K562 (cell line): ENCODE results near the gene ATP1A3.

ENCODE experiments used
- CBFB ChIP-seq: sonication (generic); formaldehyde crosslinking; IDR thresholded peaks from 2 replicates; pipeline ENCODE4 v1.4.0; 2020; ENCODE audit warnings: mild to moderate bottlenecking, missing genetic modification reagents
- CREM ChIP-seq: IDR thresholded peaks from 2 replicates; pipeline ENCODE4 v1.6.1; 2014; ENCODE audit warnings: antibody characterized with exemption, low read depth
- CTCF ChIP-seq, 3 experiments: IDR thresholded peaks in 2 of 3; conservative IDR thresholded peaks in 1 of 3; 2 replicates each; pipeline ENCODE4 v1.5.1; 2011 to 2012; ENCODE audit warnings: low read length in 3 of 3, mild to moderate bottlenecking in 3 of 3, control low read depth in 2 of 3, improper control_type of control experiment in 1 of 3, inconsistent platforms in 1 of 3, low read depth in 1 of 3, mixed read lengths in 1 of 3, moderate library complexity in 1 of 3; ENCODE audit not compliant: insufficient read depth in 2 of 3
- E2F1 ChIP-seq: sonication (generic); formaldehyde crosslinking; IDR thresholded peaks from 2 replicates; pipeline ENCODE4 v1.8.1; 2023; ENCODE audit warnings: mild to moderate bottlenecking, missing genetic modification reagents, moderate library complexity
- EWSR1 ChIP-seq: fragments of 450-650 bp; IDR thresholded peaks from 2 replicates; pipeline ENCODE4 v1.6.1; 2018; ENCODE audit warnings: borderline replicate concordance, mild to moderate bottlenecking, low read depth, moderate library complexity; ENCODE audit not compliant: partially characterized antibody
- NFXL1 ChIP-seq: fragments of 450-650 bp; formaldehyde crosslinking; IDR thresholded peaks from 2 replicates; pipeline ENCODE4 v1.4.0; 2021; ENCODE audit warnings: mild to moderate bottlenecking
- PCBP1 ChIP-seq: fragments of 200-400 bp; formaldehyde crosslinking; IDR thresholded peaks from 2 replicates; pipeline ENCODE4 v1.6.1; 2018; ENCODE audit warnings: mild to moderate bottlenecking, low read depth, low read length; ENCODE audit not compliant: poor library complexity, severe bottlenecking
- SMARCA5 ChIP-seq: fragments of 450-650 bp; IDR thresholded peaks from 2 replicates; pipeline ENCODE4 v1.6.1; 2016
- USF2 ChIP-seq: sonication (generic); formaldehyde crosslinking; IDR thresholded peaks from 2 replicates; pipeline ENCODE4 v1.5.0; 2020; ENCODE audit warnings: missing genetic modification reagents
- WHSC1 ChIP-seq: IDR thresholded peaks from one replicate; pipeline ENCODE4 v1.6.1; 2012; ENCODE audit warnings: low read length, control low read depth, inconsistent platforms
- YY1 ChIP-seq, 3 experiments: IDR thresholded peaks; 2 replicates each; pipeline ENCODE4 v1.6.1; 2011; ENCODE audit warnings: low read length in 2 of 3, mild to moderate bottlenecking in 2 of 3, moderate library complexity in 2 of 3, borderline replicate concordance in 1 of 3, control low read depth in 1 of 3, low read depth in 1 of 3; ENCODE audit not compliant: insufficient read depth in 3 of 3, insufficient replicate concordance in 2 of 3, control insufficient read depth in 1 of 3, insufficient read length in 1 of 3; ENCODE audit errors: extremely low read depth in 1 of 3
- ZBTB33 ChIP-seq: sonication (generic); formaldehyde crosslinking; IDR thresholded peaks from 2 replicates; pipeline ENCODE4 v1.8.1; 2023; ENCODE audit warnings: mild to moderate bottlenecking, missing genetic modification reagents
- ZNF175 ChIP-seq: fragments of 200-800 bp; sonication (Bioruptor generic); IDR thresholded peaks from 2 replicates; pipeline ENCODE4 v1.6.1; 2016; ENCODE audit warnings: low read depth, mild to moderate bottlenecking, missing genetic modification characterization, missing compliant biosample characterization
- ZNF695 ChIP-seq: fragments of 450-650 bp; formaldehyde crosslinking; IDR thresholded peaks from 2 replicates; pipeline ENCODE4 v1.4.0; 2020; ENCODE audit warnings: mild to moderate bottlenecking, moderate library complexity

GRCh38 chr19:42024622-42025111, 30.6 kb upstream of the ATP1A3 start:
- TF ChIP-seq CTCF (IDR thresholded peaks at IDR 0.05 in 2 of 3, conservative IDR thresholded peaks at IDR 0.05 in 1 of 3; ENCODE audit: insufficient read depth in 2 of 3, low read depth in 1 of 3, low read length in 3 of 3) = no peak
- TF ChIP-seq PCBP1 = no peak
- no peak for TF ChIP-seq E2F1 (CRISPR knock-in tag)
- TF ChIP-seq SMARCA5 = no peak
- TF ChIP-seq ZBTB33 (CRISPR knock-in tag) = no peak
- TF ChIP-seq CREM = no peak
- no peak for TF ChIP-seq ZNF695 (CRISPR knock-in tag)
- TF ChIP-seq EWSR1 = no peak
- no peak for TF ChIP-seq YY1 (IDR thresholded peaks at IDR 0.05; ENCODE audit: borderline replicate concordance in 1 of 3, control insufficient read depth in 1 of 3, extremely low read depth in 1 of 3, insufficient read depth in 3 of 3, insufficient read length in 1 of 3, insufficient replicate concordance in 2 of 3, low read depth in 1 of 3, low read length in 2 of 3)
- no peak for TF ChIP-seq ZNF175
- TF ChIP-seq CBFB (CRISPR knock-in tag) = no peak
- TF ChIP-seq USF2 (CRISPR knock-in tag) = no peak
- no peak for TF ChIP-seq WHSC1
- no peak for TF ChIP-seq NFXL1 (CRISPR knock-in tag)
